BJ (cell line): ENCODE measurements around the gene ZNF248. TPM values are rescaled to one million over a fixed set of nuclear protein-coding genes. Genes with fewer than 3 reads are reported as not detected.
"Not testable (repeated sequence)": the region's sequence is repeated elsewhere in the genome, so short reads cannot be mapped to it uniquely, and the experiment has no call there.

Experiments used
- CTCF ChIA-PET: fragments of 350-600 bp; formaldehyde crosslinking; extraction: SDS; loops from one replicate; lab custom pipeline; 2021; ENCODE audit warnings: antibody characterized with exemption, inconsistent platforms; lab: Yijun Ruan, JAX
- POLR2A ChIA-PET: fragments of 300-600 bp; sonication (Branson Sonifier 250); formaldehyde crosslinking; extraction: SDS; loops from one replicate; lab custom pipeline; 2021; ENCODE audit warnings: antibody characterized with exemption; lab: Charles Lee
- DNase-seq: peaks from one replicate; pipeline ENCODE4 v3.0.0-alpha.2; 2011; ENCODE audit warnings: low read depth
- H3K27me3 ChIP-seq: 2 replicates; pipeline ENCODE4 v1.6.0; 2011; ENCODE audit warnings: low read length; ENCODE audit not compliant: control insufficient read depth, insufficient read depth
- H3K36me3 ChIP-seq: 2 replicates; pipeline ENCODE4 v1.5.1; 2011; ENCODE audit warnings: low read length; ENCODE audit not compliant: control insufficient read depth, insufficient read depth
- H3K4me3 ChIP-seq: 2 replicates; pipeline ENCODE4 v1.5.1; 2011; ENCODE audit warnings: low read depth, mild to moderate bottlenecking, control low read depth, low read length
- CTCF ChIP-seq: IDR thresholded peaks from 2 replicates; pipeline ENCODE4 v1.5.1; 2011; ENCODE audit warnings: low read depth, mild to moderate bottlenecking, control low read depth, inconsistent platforms, low read length, moderate library complexity; ENCODE audit not compliant: insufficient read depth
- polyA plus RNA-seq: library from polyadenylated mRNA; depleted of rRNA; stranded (reverse); fragments of >200 nt; gene quantifications from 2 replicates; pipeline ENCODE4 v1.2.3, GENCODE V29; 2011

Gene ZNF248
- polyA plus RNA-seq, 1 experiment: 3.4 TPM

GRCh38 chr10:37865957-37866803 lies 8.8 kb upstream of the ZNF248 start:
- Histone ChIP-seq H3K36me3 (no peaks in the 10 kb centered on the region), H3K4me3 (no peak overlapping the region), H3K27me3 (no peaks in the 10 kb centered on the region)
- ChIA-PET CTCF (no interaction called here), POLR2A (no interaction called here)
- no peak for DNase-seq
- no peak for TF ChIP-seq CTCF

- Histone ChIP-seq H3K4me3 (no peak overlapping the region), H3K36me3 (no peaks in the 10 kb centered on the region), H3K27me3 (no peaks in the 10 kb centered on the region)
- POLR2A ChIA-PET: no interaction called here
- TF ChIP-seq CTCF: no peak
- CTCF ChIA-PET: no interaction called here
- DNase-seq: no peak
These were observed 7.9 kb upstream of the ZNF248 start for GRCh38 chr10:37865264-37865663.

GRCh38 chr10:37860494-37861190 lies 3.2 kb upstream of the ZNF248 start:
- TF ChIP-seq CTCF: no peak
- no peaks in the 10 kb centered on the region for H3K36me3 ChIP-seq
- H3K27me3 ChIP-seq: no peaks in the 10 kb centered on the region
- CTCF ChIA-PET: no interaction called here
- no peak overlapping the region for H3K4me3 ChIP-seq
- POLR2A ChIA-PET: interaction anchor here (0.5 kb wide), 1 partner anchor 151 kb away, joined by 3 read pairs; no protein-coding TSS in a partner anchor
- DNase-seq: peak; percentile 40

GRCh38 chr10:37859270-37859669 lies 1.9 kb upstream of the ZNF248 start:
- H3K36me3 ChIP-seq, DNase-seq, POLR2A ChIA-PET, CTCF ChIA-PET, H3K4me3 ChIP-seq, H3K27me3 ChIP-seq: not testable (repeated sequence)

- ChIA-PET POLR2A (no interaction called here), CTCF (no interaction called here)
- no peak for TF ChIP-seq CTCF
- Histone ChIP-seq H3K36me3 (no peaks in the 10 kb centered on the region), H3K27me3 (no peaks in the 10 kb centered on the region), H3K4me3 (peak overlapping the region; percentile 73)
- no peak for DNase-seq
These were observed 526 bp downstream of the ZNF248 start for GRCh38 chr10:37856881-37857286.
